HG03460 (cell line): ENCODE results near the gene NEUROG3.

Experiments
- ATAC-seq: cut with Tn5 transposase; IDR thresholded peaks from one replicate; pipeline ENCODE4 v1.9.1; 2021; ENCODE audit not compliant: unreplicated experiment

Gene NEUROG3

GRCh38 chr10:69573056-69573806 is at the start of gene NEUROG3:
Gene NEUROG3, minus strand, starts transcription at chr10:69573422. Its CDS starts 379 bp downstream, at chr10:69573043.
- ATAC-seq, result no peak

GRCh38 chr10:69620625-69621024 is 47.4 kb upstream of the NEUROG3 start:
- no peak for ATAC-seq

- no peak for ATAC-seq
These were observed 46.4 kb upstream of the NEUROG3 start for GRCh38 chr10:69619626-69620025.

GRCh38 chr10:69618746-69619145 is 45.5 kb upstream of the NEUROG3 start:
- ATAC-seq, result no peak

- no peak for ATAC-seq
These were observed 43.1 kb upstream of the NEUROG3 start for GRCh38 chr10:69616358-69616757.

GRCh38 chr10:69614130-69614529 is 40.9 kb upstream of the NEUROG3 start:
- ATAC-seq, result no peak

GRCh38 chr10:69612760-69613159 is 39.5 kb upstream of the NEUROG3 start:
- ATAC-seq, result no peak

GRCh38 chr10:69609077-69609476 is 35.9 kb upstream of the NEUROG3 start:
- ATAC-seq, result no peak

GRCh38 chr10:69600761-69601330 is 27.6 kb upstream of the NEUROG3 start:
- no peak for ATAC-seq

GRCh38 chr10:69588358-69588757 is 15.1 kb upstream of the NEUROG3 start:
- ATAC-seq, result no peak

GRCh38 chr10:69584624-69585023 is 11.4 kb upstream of the NEUROG3 start:
- ATAC-seq, result no peak

GRCh38 chr10:69583106-69583505 is 9.9 kb upstream of the NEUROG3 start:
- no peak for ATAC-seq

- no peak for ATAC-seq
These were observed 7.2 kb upstream of the NEUROG3 start for GRCh38 chr10:69580435-69580834.

- ATAC-seq, result no peak
These were observed 6.3 kb upstream of the NEUROG3 start for GRCh38 chr10:69579464-69580060.

GRCh38 chr10:69578508-69578991 is 5.3 kb upstream of the NEUROG3 start:
- ATAC-seq, result no peak

- ATAC-seq, result no peak
These were observed 4.3 kb upstream of the NEUROG3 start for GRCh38 chr10:69577268-69578232.

GRCh38 chr10:69576334-69577011 is 3.3 kb upstream of the NEUROG3 start:
- no peak for ATAC-seq

GRCh38 chr10:69575164-69575722 is 2.0 kb upstream of the NEUROG3 start:
- ATAC-seq, result no peak

- no peak for ATAC-seq
These were observed 1.4 kb upstream of the NEUROG3 start for GRCh38 chr10:69574571-69574978.
